Astrocyte (in vitro differentiated cells and primary cell): Measurements from ENCODE around the gene DNTT. TPM values are rescaled to one million over a fixed set of nuclear protein-coding genes. Genes with fewer than 3 reads are reported as not detected.

Experiments used
- DNase-seq: peaks from one replicate; pipeline ENCODE4 v3.0.0-alpha.2; 2010; ENCODE audit warnings: low read depth
- FAIRE-seq: peaks from 2 replicates; lab custom pipeline; 2011; peaks lifted over from hg19 to GRCh38; lab: Jason Lieb, UNC
- H2AFZ ChIP-seq: 2 replicates; pipeline ENCODE4 v1.6.0; 2012; ENCODE audit warnings: low read depth, low read length, inconsistent platforms
- H3K27ac ChIP-seq: 2 replicates; pipeline ENCODE4 v1.5.1; 2011; ENCODE audit warnings: low read depth, low read length, inconsistent platforms
- H3K27me3 ChIP-seq: 2 replicates; pipeline ENCODE4 v1.6.0; 2011; ENCODE audit warnings: low read length, inconsistent platforms; ENCODE audit not compliant: insufficient read depth
- H3K36me3 ChIP-seq: 2 replicates; pipeline ENCODE4 v1.5.1; 2011; ENCODE audit warnings: low read length, inconsistent platforms; ENCODE audit not compliant: insufficient read depth
- H3K4me1 ChIP-seq: 2 replicates; pipeline ENCODE4 v1.5.1; 2011; ENCODE audit warnings: low read length, inconsistent platforms; ENCODE audit not compliant: insufficient read depth
- H3K4me2 ChIP-seq: 2 replicates; pipeline ENCODE4 v1.6.0; 2012; ENCODE audit warnings: low read length, inconsistent platforms
- H3K4me3 ChIP-seq: 2 replicates; pipeline ENCODE4 v1.5.1; 2011; ENCODE audit warnings: low read depth, mild to moderate bottlenecking, low read length, inconsistent platforms; ENCODE audit not compliant: insufficient read depth
- H3K79me2 ChIP-seq: 2 replicates; pipeline ENCODE4 v1.6.0; 2012; ENCODE audit warnings: mild to moderate bottlenecking, low read length, inconsistent platforms; ENCODE audit not compliant: insufficient read depth
- H3K9ac ChIP-seq: 2 replicates; pipeline ENCODE4 v1.6.0; 2012; ENCODE audit warnings: mild to moderate bottlenecking, low read length, inconsistent platforms
- H3K9me3 ChIP-seq: 2 replicates; pipeline ENCODE4 v1.5.1; 2012; ENCODE audit warnings: low read depth, mild to moderate bottlenecking, low read length, inconsistent platforms; ENCODE audit not compliant: insufficient read depth
- H4K20me1 ChIP-seq: 2 replicates; pipeline ENCODE4 v1.6.0; 2012; ENCODE audit warnings: low read length, inconsistent platforms; ENCODE audit not compliant: insufficient read depth
- H3K27ac Mint-ChIP-seq: one replicate; pipeline ENCODE4 v1.8.0; 2021; ENCODE audit warnings: mild to moderate bottlenecking, mixed read lengths; ENCODE audit not compliant: unreplicated experiment
- H3K27me3 Mint-ChIP-seq: one replicate; pipeline ENCODE4 v1.8.0; 2021; ENCODE audit warnings: low read depth, mixed read lengths; ENCODE audit not compliant: unreplicated experiment
- H3K36me3 Mint-ChIP-seq: one replicate; pipeline ENCODE4 v1.8.0; 2021; ENCODE audit warnings: low read depth, mixed read lengths; ENCODE audit not compliant: unreplicated experiment
- H3K4me1 Mint-ChIP-seq: one replicate; pipeline ENCODE4 v1.8.0; 2021; ENCODE audit warnings: low read depth, mixed read lengths; ENCODE audit not compliant: unreplicated experiment
- H3K4me3 Mint-ChIP-seq: one replicate; pipeline ENCODE4 v1.8.0; 2021; ENCODE audit warnings: mild to moderate bottlenecking, moderate library complexity, mixed read lengths; ENCODE audit not compliant: unreplicated experiment
- H3K9me3 Mint-ChIP-seq: one replicate; pipeline ENCODE4 v1.8.0; 2021; ENCODE audit warnings: mild to moderate bottlenecking, mixed read lengths; ENCODE audit not compliant: unreplicated experiment
- EZH2 ChIP-seq: IDR thresholded peaks from 2 replicates; pipeline ENCODE4 v1.6.1; 2012; ENCODE audit warnings: mild to moderate bottlenecking, low read length, inconsistent platforms; ENCODE audit not compliant: insufficient read depth
- total RNA-seq: library from RNA; stranded (reverse); gene quantifications from 2 replicates; pipeline ENCODE4 v1.2.1, GENCODE V29; 2021
- TF ChIP-seq, protein P1 (sequence below): IDR thresholded peaks from 2 replicates; pipeline ENCODE4 v1.5.1; 2011; ENCODE audit warnings: low read depth, mild to moderate bottlenecking, inconsistent platforms, low read length, moderate library complexity; ENCODE audit not compliant: insufficient read depth

Gene DNTT
- total RNA-seq, 1 donor from 2014 or later, result not detected

GRCh38 chr10:96295475-96295874 lies 8.8 kb upstream of the DNTT start:
- Histone ChIP-seq H3K79me2 (no peaks in the 10 kb centered on the region), H3K4me2 (no peak overlapping the region), H3K36me3 (no peaks in the 10 kb centered on the region), H3K27me3 (peaks cover 4% of the 10 kb centered on the region), H4K20me1 (no peaks in the 10 kb centered on the region), H3K4me3 (no peak overlapping the region), H3K4me1 (no peaks in the 10 kb centered on the region), H3K27ac (no peak overlapping the region), H3K9me3 (no peaks in the 10 kb centered on the region), H2AFZ (no peak overlapping the region), H3K9ac (no peak overlapping the region)
- Mint-ChIP-seq H3K9me3 (no peaks in the 10 kb centered on the region), H3K4me3 (no peak overlapping the region), H3K27ac (no peak overlapping the region), H3K36me3 (no peaks in the 10 kb centered on the region), H3K4me1 (peaks cover 5% of the 10 kb centered on the region), H3K27me3 (peaks cover 15% of the 10 kb centered on the region)
- FAIRE-seq (no peak), DNase-seq (no peak)
- TF ChIP-seq EZH2, result no peak
- TF ChIP-seq, protein P1, sequence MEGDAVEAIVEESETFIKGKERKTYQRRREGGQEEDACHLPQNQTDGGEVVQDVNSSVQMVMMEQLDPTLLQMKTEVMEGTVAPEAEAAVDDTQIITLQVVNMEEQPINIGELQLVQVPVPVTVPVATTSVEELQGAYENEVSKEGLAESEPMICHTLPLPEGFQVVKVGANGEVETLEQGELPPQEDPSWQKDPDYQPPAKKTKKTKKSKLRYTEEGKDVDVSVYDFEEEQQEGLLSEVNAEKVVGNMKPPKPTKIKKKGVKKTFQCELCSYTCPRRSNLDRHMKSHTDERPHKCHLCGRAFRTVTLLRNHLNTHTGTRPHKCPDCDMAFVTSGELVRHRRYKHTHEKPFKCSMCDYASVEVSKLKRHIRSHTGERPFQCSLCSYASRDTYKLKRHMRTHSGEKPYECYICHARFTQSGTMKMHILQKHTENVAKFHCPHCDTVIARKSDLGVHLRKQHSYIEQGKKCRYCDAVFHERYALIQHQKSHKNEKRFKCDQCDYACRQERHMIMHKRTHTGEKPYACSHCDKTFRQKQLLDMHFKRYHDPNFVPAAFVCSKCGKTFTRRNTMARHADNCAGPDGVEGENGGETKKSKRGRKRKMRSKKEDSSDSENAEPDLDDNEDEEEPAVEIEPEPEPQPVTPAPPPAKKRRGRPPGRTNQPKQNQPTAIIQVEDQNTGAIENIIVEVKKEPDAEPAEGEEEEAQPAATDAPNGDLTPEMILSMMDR, result no peak

DNA sequence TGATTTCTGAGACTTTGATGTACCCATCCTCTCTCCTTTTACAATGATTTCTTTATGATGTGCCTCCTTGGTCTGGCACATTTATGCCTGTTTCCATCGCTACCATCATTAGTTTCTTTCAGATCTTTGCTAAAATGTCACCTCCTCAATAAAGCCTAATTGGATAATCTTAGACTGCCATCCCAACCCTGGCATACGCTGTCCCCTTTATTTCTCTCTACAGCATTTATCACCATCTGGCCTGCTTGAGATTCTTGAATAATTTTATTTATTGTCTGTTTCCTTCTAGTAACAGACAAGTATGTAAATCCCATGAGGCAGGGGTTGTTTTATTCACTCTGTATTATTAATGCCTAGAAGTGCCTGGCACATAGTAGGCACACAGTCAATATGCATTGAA lies 6.7 kb upstream of the DNTT start:
- Histone ChIP-seq H3K9me3 (no peaks in the 10 kb centered on the region), H3K9ac (no peak overlapping the region), H3K4me1 (no peaks in the 10 kb centered on the region), H3K27ac (no peak overlapping the region), H3K4me2 (no peak overlapping the region), H3K4me3 (no peak overlapping the region), H3K79me2 (no peaks in the 10 kb centered on the region), H3K27me3 (no peaks in the 10 kb centered on the region), H4K20me1 (no peaks in the 10 kb centered on the region), H3K36me3 (no peaks in the 10 kb centered on the region), H2AFZ (no peak overlapping the region)
- Mint-ChIP-seq H3K27ac (no peak overlapping the region), H3K4me3 (no peak overlapping the region), H3K4me1 (no peaks in the 10 kb centered on the region), H3K27me3 (peaks cover 29% of the 10 kb centered on the region), H3K9me3 (no peaks in the 10 kb centered on the region), H3K36me3 (no peaks in the 10 kb centered on the region)
- no peak for DNase-seq
- no peak for FAIRE-seq
- TF ChIP-seq EZH2, result no peak
- TF ChIP-seq, protein P1, result no peak

DNA sequence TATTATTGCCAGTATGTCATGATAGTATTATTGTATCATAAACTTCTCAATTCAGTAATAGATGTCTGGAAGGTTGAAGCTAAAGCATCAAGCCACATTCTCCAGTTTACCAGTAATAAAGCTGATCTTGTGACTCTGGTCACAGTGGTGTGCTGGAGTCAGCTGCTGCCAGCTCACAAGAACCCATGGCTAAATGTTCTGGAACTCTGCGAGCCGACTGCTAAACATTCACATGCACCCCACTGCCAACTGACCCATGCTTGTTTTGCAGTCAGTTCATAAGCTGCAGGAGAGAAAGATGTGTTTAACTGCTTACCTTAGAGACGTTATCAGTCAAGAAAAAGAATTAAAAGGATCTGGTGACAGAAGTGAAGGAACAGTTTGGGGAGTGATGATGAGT lies 5.9 kb upstream of the DNTT start:
- no peaks in the 10 kb centered on the region for H3K4me1 ChIP-seq
- H3K4me3 ChIP-seq, result no peak overlapping the region
- H2AFZ ChIP-seq, result no peak overlapping the region
- H3K36me3 ChIP-seq, result no peaks in the 10 kb centered on the region
- Mint-ChIP-seq H3K27ac (no peak overlapping the region), H3K27me3 (peaks cover 29% of the 10 kb centered on the region), H3K9me3 (no peaks in the 10 kb centered on the region), H3K4me1 (no peaks in the 10 kb centered on the region), H3K4me3 (no peak overlapping the region), H3K36me3 (no peaks in the 10 kb centered on the region)
- no peaks in the 10 kb centered on the region for H3K79me2 ChIP-seq
- FAIRE-seq (no peak), DNase-seq (no peak)
- H3K9me3 ChIP-seq, result no peaks in the 10 kb centered on the region
- no peak overlapping the region for H3K9ac ChIP-seq
- H3K4me2 ChIP-seq, result no peak overlapping the region
- peaks cover 3% of the 10 kb centered on the region for H3K27me3 ChIP-seq
- no peak for TF ChIP-seq EZH2
- TF ChIP-seq, protein P1, result no peak
- no peak overlapping the region for H3K27ac ChIP-seq
- no peaks in the 10 kb centered on the region for H4K20me1 ChIP-seq
